Thoracic aorta endothelial cell (primary cell): Measurements from ENCODE around the gene RPL27. TPM values are rescaled to one million over a fixed set of nuclear protein-coding genes. Genes with fewer than 3 reads are reported as not detected.

ENCODE experiments used
- small RNA-seq: library from RNA; depleted of rRNA; stranded (forward); fragments of <200 nt; gene quantifications from one replicate; pipeline ENCODE3, GENCODE V24; 2012
- total RNA-seq: library from RNA; depleted of rRNA; stranded (reverse); fragments of >200 nt; gene quantifications from 2 replicates; pipeline ENCODE4 v1.2.3, GENCODE V29; 2012

The RPL27 gene
- total RNA-seq, result 1,178 and 1,610 TPM in 2 replicates

GRCh38 chr17:42997984-42998938 lies at the start of gene RPL27:
Gene RPL27, plus strand, starts transcription at chr17:42998419. Its CDS starts 332 bp downstream, at chr17:42998751.

GRCh38 chr17:42964161-42964932 lies 33.9 kb upstream of the RPL27 start, which contains the start of gene AARSD1:
Gene AARSD1, minus strand, starts transcription at chr17:42964454. Its CDS starts 14 bp downstream, at chr17:42964440.

GRCh38 chr17:42979511-42980273 lies 18.5 kb upstream of the RPL27 start, which contains the start of gene PTGES3L:
Gene PTGES3L, minus strand, starts transcription at chr17:42980080. Its CDS starts 27 bp downstream, at chr17:42980053.

DNA sequence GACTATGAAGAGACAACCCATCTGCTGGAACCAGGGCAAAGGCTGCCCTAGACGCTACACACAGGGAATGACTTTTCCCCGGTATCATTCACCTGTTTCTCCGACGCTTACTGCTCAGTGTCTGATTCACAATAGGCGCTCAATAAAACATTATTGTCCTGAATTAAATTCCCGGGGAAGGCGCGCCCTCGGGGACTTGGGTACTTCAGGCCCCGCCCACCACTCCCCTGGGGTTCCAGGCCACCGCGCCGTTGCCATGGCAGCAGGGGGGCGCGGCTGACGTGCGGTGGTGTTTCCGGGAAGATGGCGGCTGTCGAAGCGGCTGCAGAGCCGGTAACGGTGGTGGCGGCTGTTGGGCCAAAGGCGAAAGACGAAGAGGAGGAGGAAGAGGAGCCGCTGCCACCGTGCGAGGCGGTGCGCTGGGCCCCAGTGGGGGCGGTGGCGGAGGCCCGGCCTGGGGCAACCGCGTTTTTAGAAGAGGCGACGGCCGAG lies 17.9 kb upstream of the RPL27 start, which contains the start of gene RUNDC1:
RUNDC1 (plus strand) TSS at position 292 of the 492 bp plus-strand sequence; CDS start at position 304, 12 bp downstream.

DNA sequence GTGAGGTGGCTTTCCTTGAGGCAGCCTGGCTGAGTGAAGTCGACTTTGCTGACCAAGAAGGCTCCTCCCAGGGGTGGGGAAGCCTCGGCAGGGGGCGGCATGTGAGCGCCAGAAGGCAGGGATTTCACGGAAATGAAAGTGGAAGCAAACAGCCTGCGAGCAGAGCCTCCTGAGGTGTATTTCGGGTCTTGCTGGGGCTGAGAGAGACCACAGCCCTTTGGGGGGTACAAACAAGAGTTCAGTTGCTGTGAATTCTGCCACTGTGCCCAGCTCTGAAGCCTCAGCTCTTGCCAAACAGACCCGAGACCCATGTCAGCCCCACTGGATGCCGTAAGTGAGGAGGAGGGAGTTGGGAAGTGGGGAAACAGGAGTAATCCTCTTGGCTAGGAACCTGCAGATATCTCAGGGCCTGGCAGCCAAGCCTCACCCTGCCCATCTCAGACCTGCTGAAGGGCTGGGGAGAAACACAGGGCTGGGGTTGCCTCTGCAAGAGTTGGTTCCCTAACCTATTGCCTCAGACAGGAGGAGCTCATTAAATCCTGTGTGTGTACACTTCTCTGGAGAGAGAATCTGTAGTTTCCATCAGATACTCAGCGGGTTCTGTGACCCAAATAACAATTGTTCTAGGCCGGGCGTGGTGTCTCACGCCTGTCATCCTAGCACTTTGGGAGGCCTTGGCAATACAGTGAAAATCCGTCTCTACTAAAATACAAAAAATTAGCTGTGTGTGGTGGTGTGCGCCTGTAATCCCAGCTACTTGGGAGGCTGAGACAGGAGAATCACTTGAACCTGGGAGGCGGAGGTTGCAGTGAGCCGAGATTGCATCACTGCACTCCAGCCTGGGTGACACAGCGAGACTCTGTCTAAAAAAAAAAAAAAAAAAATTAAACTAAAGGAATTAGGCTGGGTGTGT lies 8.7 kb downstream of the RPL27 start, which contains the start of gene IFI35:
IFI35 (plus strand) TSS at position 146 of the 913 bp plus-strand sequence; CDS start at position 310, 164 bp downstream.

GRCh38 chr17:43021741-43022512 lies 23.7 kb downstream of the RPL27 start, which contains the start of gene VAT1:
Gene VAT1, minus strand, starts transcription at chr17:43022385. Its CDS starts 63 bp downstream, at chr17:43022322.

DNA sequence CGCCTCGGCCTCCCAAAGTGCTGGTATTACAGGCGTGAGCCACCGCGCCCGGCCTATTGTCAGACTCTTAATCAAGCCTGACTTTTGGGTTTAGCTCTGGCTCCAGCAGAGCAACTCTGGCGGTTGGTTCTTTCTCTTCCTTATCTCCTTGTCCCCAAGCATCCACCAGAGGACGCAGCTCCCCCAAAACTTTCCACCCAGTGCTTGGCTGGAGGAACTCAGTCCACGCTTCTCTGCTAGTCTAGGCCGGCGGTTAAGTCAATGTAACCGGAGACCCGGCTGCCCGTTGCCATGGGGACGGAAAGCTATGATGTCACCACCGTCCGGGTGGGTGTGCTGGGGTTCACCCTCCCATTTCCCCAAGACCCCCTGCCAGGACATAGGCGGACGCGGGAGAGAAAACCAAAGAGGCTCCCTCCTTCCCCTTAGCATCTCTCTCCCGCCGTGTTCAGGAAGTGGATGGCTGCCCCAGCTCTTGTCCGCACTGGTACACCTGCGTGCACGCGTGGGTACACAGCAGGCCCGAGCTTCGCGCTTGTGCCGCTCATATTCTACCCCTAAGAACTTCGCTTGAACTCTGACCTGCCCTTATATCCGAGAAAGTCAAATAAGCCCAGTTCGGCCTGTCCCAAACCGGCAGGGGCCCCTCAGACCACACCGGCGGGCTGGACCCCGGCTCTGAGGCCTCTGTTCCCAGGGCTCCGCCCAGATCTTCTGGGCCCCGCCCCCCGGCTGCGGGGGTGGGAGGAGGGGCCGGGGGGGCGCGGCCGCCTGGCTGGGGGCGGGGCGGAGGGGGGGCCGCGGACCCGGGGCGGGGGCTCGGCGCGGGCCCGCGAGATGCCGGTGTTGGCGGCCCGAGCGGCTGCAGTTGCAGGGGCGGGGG lies 26.4 kb downstream of the RPL27 start, which contains the start of gene RND2:
RND2 (plus strand) TSS at position 825 of the 883 bp plus-strand sequence. CDS start 117 bp downstream, outside the sequence.

Small RNA genes lying within 50 kb of the gene (small RNA-seq; reads per million reads assigned to genes)
- 0.77 reads per million, percentile 8 among the genes with 10 or more reads in this experiment for gene AARSD1

Other genes with a start within 250 kb of the RPL27 start
- gene RAMP2, start 237.2 kb upstream of the RPL27 start, total RNA-seq, result 1.5 and 2.4 TPM in 2 replicates
- gene VPS25, start 225.0 kb upstream of the RPL27 start, total RNA-seq, result 36.4 and 45.0 TPM in 2 replicates
- gene WNK4, start 217.8 kb upstream of the RPL27 start, total RNA-seq, result 0.50 and 0.66 TPM in 2 replicates
- 46.9 and 52.5 TPM in 2 replicates for gene COA3, start 199.7 kb upstream of the RPL27 start, total RNA-seq
- gene CNTD1, start 199.6 kb upstream of the RPL27 start, total RNA-seq, result not detected in 2 replicates
- 78.8 and 97.5 TPM in 2 replicates for gene BECN1, start 174.1 kb upstream of the RPL27 start, total RNA-seq
- gene PSME3, start 165.0 kb upstream of the RPL27 start, total RNA-seq, result 172 and 175 TPM in 2 replicates
- gene AOC2, start 153.8 kb upstream of the RPL27 start, total RNA-seq, result 0.65 and 0.80 TPM in 2 replicates
- under 0.01 and 0.07 TPM in 2 replicates for gene AOC3, start 147.2 kb upstream of the RPL27 start, total RNA-seq
- not detected in 2 replicates for gene G6PC1, start 97.6 kb upstream of the RPL27 start, total RNA-seq
- 16.2 and 21.9 TPM in 2 replicates for gene AARSD1, start 34.0 kb upstream of the RPL27 start, total RNA-seq
- 0.22 and 0.27 TPM in 2 replicates for gene PTGES3L, start 18.3 kb upstream of the RPL27 start, total RNA-seq
- 11.4 and 11.9 TPM in 2 replicates for gene RUNDC1, start 17.9 kb upstream of the RPL27 start, total RNA-seq
- gene IFI35, start 8.4 kb downstream of the RPL27 start, total RNA-seq, result 8.5 and 11.6 TPM in 2 replicates
- gene VAT1, start 24.0 kb downstream of the RPL27 start, total RNA-seq, result 263 and 299 TPM in 2 replicates
- 0.14 and 0.27 TPM in 2 replicates for gene RND2, start 26.8 kb downstream of the RPL27 start, total RNA-seq
- gene BRCA1, start 126.9 kb downstream of the RPL27 start, total RNA-seq, result 34.8 and 51.6 TPM in 2 replicates
- 89.5 and 109 TPM in 2 replicates for gene NBR1, start 172.8 kb downstream of the RPL27 start, total RNA-seq
- 5.7 and 6.5 TPM in 2 replicates for gene TMEM106A, start 213.5 kb downstream of the RPL27 start, total RNA-seq
- gene CCDC200, start 230.2 kb downstream of the RPL27 start, total RNA-seq, result not detected in 2 replicates
- not detected in 2 replicates for gene RNU2-1, start 235.6 kb downstream of the RPL27 start, total RNA-seq